H9 (cell line): ENCODE measurements around the gene TSPAN2. TPM values are rescaled to one million over a fixed set of nuclear protein-coding genes. Genes with fewer than 3 reads are reported as not detected.

Source experiments
- DNase-seq: peaks from one replicate; pipeline ENCODE4 v3.0.0-alpha.2; 2017
- H2AFZ ChIP-seq: one replicate; pipeline ENCODE4 v1.6.1; 2013; ENCODE audit warnings: mild to moderate bottlenecking, low read length, control low read depth, moderate library complexity
- H2AK5ac ChIP-seq: 2 replicates; pipeline ENCODE4 v1.6.1; 2013; ENCODE audit warnings: low read length, control low read depth, mixed read lengths; ENCODE audit not compliant: insufficient read length
- H2BK120ac ChIP-seq: one replicate; pipeline ENCODE4 v1.6.1; 2013; ENCODE audit warnings: low read depth, mild to moderate bottlenecking, low read length, control low read depth, inconsistent platforms; ENCODE audit not compliant: poor library complexity, severe bottlenecking
- H2BK12ac ChIP-seq: 2 replicates; pipeline ENCODE4 v1.6.1; 2013; ENCODE audit warnings: low read length, control low read depth, mixed read lengths, low read depth; ENCODE audit not compliant: insufficient read length
- H2BK15ac ChIP-seq: 2 replicates; pipeline ENCODE4 v1.6.1; 2013; ENCODE audit warnings: low read depth, low read length, control low read depth
- H2BK20ac ChIP-seq: one replicate; pipeline ENCODE4 v1.6.1; 2013; ENCODE audit warnings: low read depth, mild to moderate bottlenecking, low read length, control low read depth, inconsistent platforms; ENCODE audit not compliant: poor library complexity, severe bottlenecking
- H2BK5ac ChIP-seq: 2 replicates; pipeline ENCODE4 v1.6.1; 2013; ENCODE audit warnings: low read length, control low read depth, mixed read lengths; ENCODE audit not compliant: insufficient read length
- H3K14ac ChIP-seq: 2 replicates; pipeline ENCODE4 v1.6.1; 2013; ENCODE audit warnings: low read length, control low read depth; ENCODE audit not compliant: insufficient read depth
- H3K18ac ChIP-seq: 2 replicates; pipeline ENCODE4 v1.6.1; 2013; ENCODE audit warnings: low read depth, mild to moderate bottlenecking, mixed read lengths, low read length, control low read depth; ENCODE audit not compliant: insufficient read length
- H3K23ac ChIP-seq: 2 replicates; pipeline ENCODE4 v1.6.1; 2013; ENCODE audit warnings: low read length, control low read depth, mixed read lengths, low read depth; ENCODE audit not compliant: insufficient read length
- H3K23me2 ChIP-seq: 2 replicates; pipeline ENCODE4 v1.6.1; 2013; ENCODE audit warnings: low read depth, mild to moderate bottlenecking, mixed read lengths, low read length, control low read depth; ENCODE audit not compliant: insufficient read length, poor library complexity, severe bottlenecking
- H3K27ac ChIP-seq: 2 replicates; pipeline ENCODE4 v1.5.1; 2013; ENCODE audit warnings: low read length, control low read depth, mixed read lengths, low read depth; ENCODE audit not compliant: insufficient read length
- H3K27me3 ChIP-seq: 2 replicates; pipeline ENCODE4 v1.6.1; 2013; ENCODE audit warnings: low read length, control low read depth, inconsistent platforms; ENCODE audit not compliant: insufficient read depth
- H3K4ac ChIP-seq: 2 replicates; pipeline ENCODE4 v1.6.1; 2013; ENCODE audit warnings: low read depth, mild to moderate bottlenecking, control low read depth, inconsistent platforms, low read length, moderate library complexity
- H3K4me1 ChIP-seq: 2 replicates; pipeline ENCODE4 v1.6.1; 2013; ENCODE audit warnings: low read length, control low read depth, inconsistent platforms; ENCODE audit not compliant: insufficient read depth
- H3K4me2 ChIP-seq: 2 replicates; pipeline ENCODE4 v1.6.1; 2013; ENCODE audit warnings: low read length, control low read depth, mixed read lengths; ENCODE audit not compliant: insufficient read length, insufficient read depth
- H3K56ac ChIP-seq: 2 replicates; pipeline ENCODE4 v1.6.1; 2013; ENCODE audit warnings: low read depth, mild to moderate bottlenecking, mixed read lengths, low read length, control low read depth; ENCODE audit not compliant: insufficient read length
- H3K79me1 ChIP-seq: 2 replicates; pipeline ENCODE4 v1.6.1; 2013; ENCODE audit warnings: low read depth, mild to moderate bottlenecking, moderate library complexity, low read length, control low read depth, inconsistent platforms; ENCODE audit not compliant: insufficient read depth, poor library complexity, severe bottlenecking
- H3K79me2 ChIP-seq: 2 replicates; pipeline ENCODE4 v1.6.1; 2013; ENCODE audit warnings: low read length, control low read depth, inconsistent platforms; ENCODE audit not compliant: insufficient read depth
- H3K9ac ChIP-seq: 2 replicates; pipeline ENCODE4 v1.6.1; 2013; ENCODE audit warnings: low read length, control low read depth, mixed read lengths; ENCODE audit not compliant: insufficient read length; ENCODE audit errors: extremely low read depth
- H3K9me3 ChIP-seq: one replicate; pipeline ENCODE4 v1.6.1; 2013; ENCODE audit warnings: low read depth, low read length, inconsistent platforms; ENCODE audit not compliant: control insufficient read depth
- H3T11ph ChIP-seq: one replicate; pipeline ENCODE4 v1.6.1; 2013; ENCODE audit warnings: mild to moderate bottlenecking, low read length, control low read depth, inconsistent platforms
- H4K20me1 ChIP-seq: one replicate; pipeline ENCODE4 v1.6.1; 2013; ENCODE audit not compliant: control insufficient read depth, insufficient read length, insufficient read depth
- H4K5ac ChIP-seq: 2 replicates; pipeline ENCODE4 v1.6.1; 2013; ENCODE audit warnings: low read depth, mild to moderate bottlenecking, mixed read lengths, low read length, control low read depth; ENCODE audit not compliant: insufficient read length
- H4K8ac ChIP-seq: replicated peaks from 2 replicates; pipeline ENCODE4 v1.6.1; 2013; ENCODE audit warnings: low read length, control low read depth, mixed read lengths, low read depth; ENCODE audit not compliant: insufficient read length
- H4K91ac ChIP-seq: 2 replicates; pipeline ENCODE4 v1.6.1; 2013; ENCODE audit warnings: low read depth, mild to moderate bottlenecking, moderate library complexity, mixed read lengths, low read length, control low read depth; ENCODE audit not compliant: insufficient read length
- H3K27ac Mint-ChIP-seq, 3 experiments: 2 replicates in 2 of 3; 3 replicates in 1 of 3; pipeline ENCODE4 v1.8.0; 2020 to 2021; ENCODE audit warnings: mixed read lengths in 3 of 3, mild to moderate bottlenecking in 1 of 3, moderate library complexity in 1 of 3
- H3K27me3 Mint-ChIP-seq: 2 replicates; pipeline ENCODE4 v1.8.0; 2021; ENCODE audit warnings: low read depth, mild to moderate bottlenecking, moderate library complexity, mixed read lengths
- H3K36me3 Mint-ChIP-seq, 3 experiments: 2 replicates in 2 of 3; 3 replicates in 1 of 3; pipeline ENCODE4 v1.8.0; 2020 to 2021; ENCODE audit warnings: low read depth in 3 of 3, mixed read lengths in 3 of 3; ENCODE audit not compliant: insufficient read depth in 1 of 3
- H3K4me1 Mint-ChIP-seq, 2 experiments: 2 replicates each; pipeline ENCODE4 v1.8.0; 2020; ENCODE audit warnings: mixed read lengths in 2 of 2
- H3K4me3 Mint-ChIP-seq, 2 experiments: 2 replicates in 1 of 2; 3 replicates in 1 of 2; pipeline ENCODE4 v1.8.0; 2020 to 2021; ENCODE audit warnings: mild to moderate bottlenecking in 2 of 2, mixed read lengths in 2 of 2, moderate library complexity in 1 of 2
- H3K9me3 Mint-ChIP-seq, 2 experiments: 2 replicates in 1 of 2; 3 replicates in 1 of 2; pipeline ENCODE4 v1.8.0; 2020; ENCODE audit warnings: mild to moderate bottlenecking in 2 of 2, mixed read lengths in 2 of 2, moderate library complexity in 1 of 2
- WGBS: extraction: QIAGEN DNeasy Blood & Tissue Kit; methylation state at CpG from one replicate; pipeline ENCODE4 v1.1.7; 2013; ENCODE audit warnings: missing lambda C conversion rate, low lambda C conversion rate, mixed read lengths; ENCODE audit not compliant: insufficient read length; ENCODE audit errors: extremely low coverage; 5-methylcytosine and 5-hydroxymethylcytosine counted together
- total RNA-seq: library from RNA; stranded (reverse); gene quantifications from 2 replicates; pipeline ENCODE4 v1.2.1, GENCODE V29; 2021
- TF ChIP-seq, protein P1 (sequence below): fragments of 200-600 bp; sonication (generic); conservative IDR thresholded peaks from 3 replicates; pipeline ENCODE4 v1.8.0; 2021; ENCODE audit warnings: antibody characterized with exemption, mild to moderate bottlenecking

TSPAN2 gene
- total RNA-seq, 1 experiment from 2014 or later, result 10.8 TPM

GRCh38 chr1:115040501-115040900, 48.8 kb downstream of the TSPAN2 start:
- DNase-seq, result no peak
- Histone ChIP-seq H3K4ac (no peak overlapping the region), H2BK20ac (no peak overlapping the region), H2BK5ac (no peak overlapping the region), H3K56ac (no peak overlapping the region), H4K5ac (no peak overlapping the region), H3K18ac (no peak overlapping the region), H2AFZ (no peak overlapping the region), H3K27ac (no peak overlapping the region), H3K4me1 (no peaks in the 10 kb centered on the region), H2BK12ac (no peak overlapping the region), H2BK15ac (no peak overlapping the region), H3K9ac (no peak overlapping the region), H4K91ac (no peak overlapping the region), H2BK120ac (no peak overlapping the region), H4K8ac (no peak overlapping the region), H3K4me2 (no peak overlapping the region), H3K23ac (no peak overlapping the region), H3T11ph (no peak overlapping the region), H3K9me3 (no peaks in the 10 kb centered on the region), H4K20me1 (no peaks in the 10 kb centered on the region), H3K79me1 (no peaks in the 10 kb centered on the region), H2AK5ac (no peak overlapping the region), H3K14ac (no peak overlapping the region), H3K23me2 (no peaks in the 10 kb centered on the region), H3K79me2 (no peaks in the 10 kb centered on the region), H3K27me3 (no peaks in the 10 kb centered on the region)
- Mint-ChIP-seq H3K27me3 (no peaks in the 10 kb centered on the region), H3K36me3 (peaks cover 0 to under 1% (median 0%) of the 10 kb centered on the region in 3 experiments; a peak in 1 of 7 replicates), H3K9me3 (no peaks in the 10 kb centered on the region), H3K4me3 (no peak overlapping the region), H3K4me1 (no peaks in the 10 kb centered on the region; a peak in 1 of 4 replicates), H3K27ac (no peak overlapping the region)
- TF ChIP-seq, protein P1, sequence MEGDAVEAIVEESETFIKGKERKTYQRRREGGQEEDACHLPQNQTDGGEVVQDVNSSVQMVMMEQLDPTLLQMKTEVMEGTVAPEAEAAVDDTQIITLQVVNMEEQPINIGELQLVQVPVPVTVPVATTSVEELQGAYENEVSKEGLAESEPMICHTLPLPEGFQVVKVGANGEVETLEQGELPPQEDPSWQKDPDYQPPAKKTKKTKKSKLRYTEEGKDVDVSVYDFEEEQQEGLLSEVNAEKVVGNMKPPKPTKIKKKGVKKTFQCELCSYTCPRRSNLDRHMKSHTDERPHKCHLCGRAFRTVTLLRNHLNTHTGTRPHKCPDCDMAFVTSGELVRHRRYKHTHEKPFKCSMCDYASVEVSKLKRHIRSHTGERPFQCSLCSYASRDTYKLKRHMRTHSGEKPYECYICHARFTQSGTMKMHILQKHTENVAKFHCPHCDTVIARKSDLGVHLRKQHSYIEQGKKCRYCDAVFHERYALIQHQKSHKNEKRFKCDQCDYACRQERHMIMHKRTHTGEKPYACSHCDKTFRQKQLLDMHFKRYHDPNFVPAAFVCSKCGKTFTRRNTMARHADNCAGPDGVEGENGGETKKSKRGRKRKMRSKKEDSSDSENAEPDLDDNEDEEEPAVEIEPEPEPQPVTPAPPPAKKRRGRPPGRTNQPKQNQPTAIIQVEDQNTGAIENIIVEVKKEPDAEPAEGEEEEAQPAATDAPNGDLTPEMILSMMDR, result peak; percentile 53
- WGBS, result no CpG with 5 or more reads among the region's 2 CpGs
